HEK293T (cell line): Measurements from ENCODE around the gene KAT2B.

Experiments
- ARNT ChIP-seq: fragments of 450-650 bp; IDR thresholded peaks from 2 replicates; pipeline ENCODE4 v1.6.1; 2017; ENCODE audit warnings: mild to moderate bottlenecking
- CTBP1 ChIP-seq: fragments of 450-650 bp; IDR thresholded peaks from 2 replicates; pipeline ENCODE4 v1.6.1; 2016; ENCODE audit warnings: borderline replicate concordance
- ELF4 ChIP-seq: fragments of 450-650 bp; IDR thresholded peaks from 2 replicates; pipeline ENCODE4 v1.6.1; 2017; ENCODE audit warnings: antibody characterized with exemption
- FOXA1 ChIP-seq: fragments of 450-650 bp; IDR thresholded peaks from 2 replicates; pipeline ENCODE4 v1.6.1; 2016; ENCODE audit warnings: mild to moderate bottlenecking
- FOXK2 ChIP-seq: fragments of 450-650 bp; IDR thresholded peaks from 2 replicates; pipeline ENCODE4 v1.6.1; 2016; ENCODE audit warnings: mild to moderate bottlenecking
- HDGF ChIP-seq: fragments of 450-650 bp; IDR thresholded peaks from 2 replicates; pipeline ENCODE4 v1.6.1; 2017; ENCODE audit warnings: antibody characterized with exemption, borderline replicate concordance
- NFRKB ChIP-seq: fragments of 450-650 bp; IDR thresholded peaks from 2 replicates; pipeline ENCODE4 v1.6.1; 2016; ENCODE audit warnings: mild to moderate bottlenecking, moderate library complexity
- SP1 ChIP-seq: fragments of 450-650 bp; IDR thresholded peaks from 2 replicates; pipeline ENCODE4 v1.6.1; 2017
- ZNF384 ChIP-seq: fragments of 450-650 bp; IDR thresholded peaks from 2 replicates; pipeline ENCODE4 v1.6.1; 2016

GRCh38 chr3:20027136-20027535, 13.1 kb upstream of the KAT2B start:
- TF ChIP-seq NFRKB = no peak
- no peak for TF ChIP-seq SP1
- TF ChIP-seq FOXK2 = no peak
- TF ChIP-seq ELF4 = no peak
- TF ChIP-seq HDGF = no peak
- TF ChIP-seq ZNF384 = no peak
- TF ChIP-seq FOXA1 = no peak
- no peak for TF ChIP-seq CTBP1
- no peak for TF ChIP-seq ARNT
